ENCODE results near the gene THSD4.

GRCh38 chr15:71080705-71081104 is 34.6 kb upstream of the THSD4 start:
- no peak for TF ChIP-seq CTCF (IDR thresholded peaks at IDR 0.05; ENCODE audit: low read length)
- TF ChIP-seq EZH2 (optimal IDR thresholded peaks at IDR 0.05; ENCODE audit: low read depth, low read length) = no peak

Measured in MM.1S (cell line).